PC-9 (cell line): ENCODE results near the gene NRBP1. TPM values are rescaled to one million over a fixed set of nuclear protein-coding genes. Genes with fewer than 3 reads are reported as not detected.

Experiments used
- BruUV-seq: library from RNA; stranded (reverse); fragments of 400-500 nt; replicated peaks from 2 replicates; lab custom pipeline; 2021; lab: Mats Ljungman, UMichigan
- CTCF ChIA-PET: fragments of 300-600 bp; sonication (Branson Sonifier 250); formaldehyde crosslinking; loops from one replicate; lab custom pipeline; 2022; ENCODE audit warnings: antibody characterized with exemption; lab: Charles Lee
- POLR2A ChIA-PET: fragments of 300-600 bp; sonication (Branson Sonifier 250); formaldehyde crosslinking; loops from one replicate; lab custom pipeline; 2022; ENCODE audit warnings: antibody characterized with exemption; ENCODE audit not compliant: unreplicated experiment; lab: Charles Lee
- DNase-seq, 2 experiments: peaks; one replicate each; pipeline versions ENCODE4 v3.0.0 to v3.0.0-alpha.2; 2015 to 2022; ENCODE audit warnings: mixed read lengths in 1 of 2
- H2AFZ ChIP-seq: fragments of 200-600 bp; sonication (generic); 2 replicates; pipeline ENCODE4 v1.8.1; 2017; ENCODE audit warnings: antibody characterized with exemption
- H3F3A ChIP-seq: fragments of 200-600 bp; sonication (generic); 2 replicates; pipeline ENCODE4 v1.8.1; 2017; ENCODE audit warnings: antibody characterized with exemption, mild to moderate bottlenecking, low read depth; ENCODE audit not compliant: insufficient read depth
- H3K27ac ChIP-seq: fragments of 200-600 bp; sonication (generic); 2 replicates; pipeline ENCODE4 v1.6.1; 2016; ENCODE audit warnings: mixed run types
- H3K27me3 ChIP-seq: fragments of 200-600 bp; sonication (generic); 2 replicates; pipeline ENCODE4 v1.6.1; 2016; ENCODE audit warnings: low read depth, mixed run types; ENCODE audit not compliant: insufficient read depth
- H3K36me3 ChIP-seq: fragments of 200-600 bp; sonication (generic); 2 replicates; pipeline ENCODE4 v1.6.1; 2016; ENCODE audit warnings: low read depth, mixed run types
- H3K4me1 ChIP-seq: fragments of 200-600 bp; sonication (generic); replicated peaks from 2 replicates; pipeline ENCODE4 v1.6.1; 2016; ENCODE audit warnings: mixed run types; ENCODE audit not compliant: insufficient read depth
- H3K4me2 ChIP-seq: fragments of 200-600 bp; sonication (generic); 2 replicates; pipeline ENCODE4 v1.6.1; 2017; ENCODE audit warnings: mixed run types
- H3K4me3 ChIP-seq: fragments of 200-600 bp; sonication (generic); 2 replicates; pipeline ENCODE4 v1.6.1; 2016; ENCODE audit warnings: mixed run types
- H3K79me2 ChIP-seq: fragments of 200-600 bp; sonication (generic); 2 replicates; pipeline ENCODE4 v1.6.1; 2017; ENCODE audit warnings: low read depth, mixed run types
- H3K9me2 ChIP-seq: fragments of 200-600 bp; sonication (generic); 2 replicates; pipeline ENCODE4 v1.8.1; 2017; ENCODE audit warnings: mild to moderate bottlenecking; ENCODE audit not compliant: insufficient read depth
- H3K9me3 ChIP-seq: fragments of 200-600 bp; sonication (generic); 2 replicates; pipeline ENCODE4 v1.8.1; 2016; ENCODE audit warnings: low read depth; ENCODE audit not compliant: insufficient read depth
- H4K20me1 ChIP-seq: fragments of 200-600 bp; sonication (generic); 2 replicates; pipeline ENCODE4 v1.8.1; 2017; ENCODE audit not compliant: insufficient read depth
- CTCF ChIP-seq: fragments of 200-600 bp; sonication (generic); conservative IDR thresholded peaks from 2 replicates; pipeline ENCODE4 v1.6.1; 2017; ENCODE audit warnings: mixed run types, antibody characterized with exemption, mild to moderate bottlenecking, moderate library complexity
- EZH2 ChIP-seq: fragments of 200-600 bp; sonication (generic); IDR thresholded peaks from 2 replicates; pipeline ENCODE4 v1.8.0; 2017; ENCODE audit warnings: antibody characterized with exemption, low read depth
- intact Hi-C: fragments of 100-400 bp; cut with micrococcal nuclease; formaldehyde crosslinking; loops from one replicate; pipeline ENCODE4 v1.10.0; 2022; ENCODE audit not compliant: unreplicated experiment
- total RNA-seq: library from RNA; stranded (reverse); gene quantifications from 2 replicates; pipeline ENCODE4 v1.2.3, GENCODE V29; 2021

Gene NRBP1
- total RNA-seq, 1 experiment from 2014 or later = 83.9 TPM

GRCh38 chr2:27471961-27472360 lies 43.5 kb downstream of the NRBP1 start:
- Histone ChIP-seq H2AFZ (no peak overlapping the region), H3K9me2 (no peaks in the 10 kb centered on the region), H3K9me3 (no peaks in the 10 kb centered on the region), H4K20me1 (no peaks in the 10 kb centered on the region), H3F3A (no peaks in the 10 kb centered on the region; the same call in none of the 2 replicates), H3K27ac (no peak overlapping the region), H3K4me1 (no peaks in the 10 kb centered on the region), H3K4me2 (no peak overlapping the region), H3K27me3 (no peaks in the 10 kb centered on the region), H3K4me3 (no peak overlapping the region), H3K79me2 (no peaks in the 10 kb centered on the region), H3K36me3 (peaks cover 22% of the 10 kb centered on the region; the same call in 1 of the 2 replicates)
- ChIA-PET POLR2A (no interaction called here), CTCF (no interaction called here)
- no TSS peak for BruUV-seq
- DNase-seq = no peak
- TF ChIP-seq CTCF (no peak), EZH2 (no peak)
- intact Hi-C loops = no loop called here

GRCh38 chr2:27485496-27485895 lies 57.1 kb downstream of the NRBP1 start:
- Histone ChIP-seq H3K9me3 (no peaks in the 10 kb centered on the region), H3K27ac (no peak overlapping the region), H3K4me2 (no peak overlapping the region), H2AFZ (no peak overlapping the region), H3K4me1 (peaks cover 12% of the 10 kb centered on the region), H3K27me3 (no peaks in the 10 kb centered on the region), H3K36me3 (no peaks in the 10 kb centered on the region; the same call in 1 of the 2 replicates), H3K4me3 (no peak overlapping the region), H4K20me1 (no peaks in the 10 kb centered on the region), H3K79me2 (0 out of 2 replicates have a peak, but pooled peaks cover 8% of the 10 kb centered on the region), H3F3A (peaks cover 15% of the 10 kb centered on the region), H3K9me2 (no peaks in the 10 kb centered on the region)
- intact Hi-C loops = no loop called here
- ChIA-PET POLR2A (no interaction called here), CTCF (no interaction called here)
- no peak for DNase-seq
- BruUV-seq = no TSS peak
- TF ChIP-seq CTCF = no peak
- TF ChIP-seq EZH2 = no peak

DNA sequence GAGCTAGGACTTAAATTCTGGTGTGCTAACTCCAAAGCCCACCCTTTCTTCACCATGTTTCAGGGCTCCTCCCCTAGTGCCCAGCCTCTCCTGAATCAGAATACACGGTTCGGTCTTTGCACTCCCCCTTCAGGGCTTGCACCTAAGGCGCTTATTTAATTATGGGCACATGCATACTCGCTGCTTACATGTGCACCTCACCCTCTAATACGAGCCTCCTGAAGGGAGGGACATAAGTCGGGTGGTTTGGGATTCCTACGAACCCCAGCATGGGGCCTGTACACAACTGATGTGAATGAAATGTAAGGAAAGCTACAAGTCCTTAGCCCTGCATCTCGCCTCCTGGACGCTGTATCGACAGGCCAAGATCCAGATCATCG lies 60.7 kb downstream of the NRBP1 start:
- no peaks in the 10 kb centered on the region for H3K9me3 ChIP-seq
- H3K9me2 ChIP-seq = no peaks in the 10 kb centered on the region
- H3F3A ChIP-seq = peaks cover 15% of the 10 kb centered on the region
- no peaks in the 10 kb centered on the region for H3K27me3 ChIP-seq
- 0 out of 2 replicates have a peak, but pooled peaks cover 8% of the 10 kb centered on the region for H3K79me2 ChIP-seq
- H3K4me2 ChIP-seq = peak overlapping the region; percentile 94
- no peaks in the 10 kb centered on the region for H4K20me1 ChIP-seq
- CTCF ChIA-PET = no interaction called here
- DNase-seq = no peak
- H3K4me3 ChIP-seq = peak overlapping the region; percentile 65
- POLR2A ChIA-PET = no interaction called here
- BruUV-seq = no TSS peak
- intact Hi-C loops = loop anchor here (1.0 to 2.0 kb wide), 2 partner anchors 47 to 140 kb away; partner anchors contain the start of genes CCDC121, GPN1 and KRTCAP3
- H2AFZ ChIP-seq = peak overlapping the region; percentile 97
- H3K36me3 ChIP-seq = no peaks in the 10 kb centered on the region
- H3K4me1 ChIP-seq = peaks cover 12% of the 10 kb centered on the region
- TF ChIP-seq CTCF (no peak), EZH2 (no peak)
- peak overlapping the region; percentile 21 for H3K27ac ChIP-seq
